H1 (cell line): ENCODE data around the gene RPTOR. TPM values are rescaled to one million over a fixed set of nuclear protein-coding genes. Genes with fewer than 3 reads are reported as not detected.

ENCODE experiments used
- CBX8 ChIP-seq: fragments of 300-800, 300-1000 bp; sonication (generic); IDR thresholded peaks from 2 replicates; pipeline ENCODE4 v1.7.1; 2016; ENCODE audit warnings: low read depth, low read length, borderline replicate concordance
- polyA plus RNA-seq, 7 experiments: library from polyadenylated mRNA; depleted of rRNA in 3 of 7; stranded (reverse) in 5 of 7; unstranded in 2 of 7; fragments of >200 nt in 5 of 7; fragments of 200-250 nt in 2 of 7; gene quantifications; 1 replicate in 5 of 7; 2 replicates in 1 of 7; 4 replicates in 1 of 7; pipeline versions ENCODE4 v1.2.1 to v1.2.3, GENCODE V29; 2011 to 2013; ENCODE audit warnings: missing spikeins in 2 of 7, mixed read lengths in 2 of 7
- total RNA-seq: library from RNA; stranded (reverse); fragmentation: NEBNext Ultra II Directional; extraction: Animal tissue kit (Norgen Biotek cat#: 25700); gene quantifications from 2 replicates; pipeline ENCODE4 v1.2.1, GENCODE V29; 2021
- TF ChIP-seq, protein P1 (sequence below): IDR thresholded peaks from 2 replicates; pipeline ENCODE4 v1.6.1; 2012; ENCODE audit warnings: inconsistent platforms

The RPTOR gene
- total and polyA plus RNA-seq, 2 of the 8 experiments (the other 6 are each of a cell fraction or from before 2014, with no cell fraction given) = 6.9 to 28.7 TPM

DNA sequence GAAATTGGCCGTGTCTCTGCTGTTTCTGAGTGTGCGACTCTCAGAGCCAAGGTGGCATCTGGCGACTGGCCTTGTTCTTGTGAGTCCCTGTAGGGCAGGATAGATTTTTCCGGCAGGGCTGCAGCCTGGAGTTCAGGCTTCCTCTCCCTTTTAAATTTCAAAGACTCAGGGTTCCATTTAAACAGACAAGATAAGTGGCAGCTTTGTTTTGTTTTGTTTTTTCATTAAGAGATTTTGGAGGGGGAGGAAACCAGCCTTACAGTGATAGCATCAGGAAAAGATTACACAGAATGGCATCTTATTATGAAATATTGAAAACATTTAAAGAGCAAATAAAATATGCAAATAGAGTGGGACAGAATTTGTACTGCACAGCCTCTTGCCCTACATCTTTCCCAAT is 151.3 kb downstream of the RPTOR start (continued):
- TF ChIP-seq, protein P1, sequence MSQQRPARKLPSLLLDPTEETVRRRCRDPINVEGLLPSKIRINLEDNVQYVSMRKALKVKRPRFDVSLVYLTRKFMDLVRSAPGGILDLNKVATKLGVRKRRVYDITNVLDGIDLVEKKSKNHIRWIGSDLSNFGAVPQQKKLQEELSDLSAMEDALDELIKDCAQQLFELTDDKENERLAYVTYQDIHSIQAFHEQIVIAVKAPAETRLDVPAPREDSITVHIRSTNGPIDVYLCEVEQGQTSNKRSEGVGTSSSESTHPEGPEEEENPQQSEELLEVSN = no peak
- TF ChIP-seq CBX8 = no peak
